ENCODE data around the gene TTLL1. TPM values are rescaled to one million over a fixed set of nuclear protein-coding genes. Genes with fewer than 3 reads are reported as not detected.

TTLL1 gene
- total RNA-seq, 1 experiment from 2014 or later = 4.3 TPM

DNA sequence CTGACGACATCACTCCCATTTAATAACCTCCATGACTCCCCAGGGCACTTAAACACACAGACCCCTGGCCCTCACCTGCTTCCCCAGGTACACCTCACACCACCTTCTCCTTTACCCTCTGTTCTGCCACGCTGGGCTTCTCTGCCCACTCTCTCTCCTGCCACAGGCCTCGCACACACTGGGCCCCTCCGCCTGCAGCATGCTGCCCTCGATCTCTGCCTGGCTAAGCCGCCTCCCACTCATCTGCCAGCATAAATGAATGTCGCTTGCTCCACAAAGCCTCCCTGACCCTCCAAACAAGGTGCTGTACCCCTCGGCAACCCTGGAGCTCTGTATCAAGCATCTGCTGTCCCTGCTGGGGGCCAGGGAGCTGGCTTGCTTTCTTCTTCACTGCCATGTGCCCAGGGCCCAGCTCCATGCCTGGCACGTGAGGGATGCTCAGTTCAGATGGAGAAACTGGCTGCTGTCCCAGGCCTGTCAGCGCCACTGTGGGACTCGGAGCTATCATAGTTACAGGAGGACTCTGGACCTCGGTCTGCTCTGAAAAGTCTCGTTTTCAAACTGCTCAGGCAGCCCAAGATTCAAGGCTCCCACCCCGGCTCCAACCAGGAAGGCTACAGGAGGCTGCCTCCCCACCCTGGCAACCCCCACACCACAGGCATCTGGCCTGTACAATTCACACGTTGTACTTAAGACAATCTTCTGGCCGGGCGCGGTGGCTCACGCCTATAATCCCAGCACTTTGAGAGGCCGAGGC, 11.9 kb downstream of the TTLL1 start:
- no peak overlapping the region for H2AFZ ChIP-seq (ENCODE audit: low read depth, low read length, poor library complexity, severe bottlenecking)
- no peaks in the 10 kb centered on the region for H3K36me3 ChIP-seq (ENCODE audit: control insufficient read depth in 1 of 2, insufficient read depth in 2 of 2, low read length in 2 of 2)
- no peaks in the 10 kb centered on the region for H4K20me1 ChIP-seq (ENCODE audit: insufficient read depth)
- POLR2A ChIA-PET = no interaction called here
- DNase-seq (ENCODE audit: low read depth, low spot score) (no peak), ATAC-seq (no peak)
- no TSS peak for BruUV-seq (replicated peaks)
- RAD21 ChIA-PET (ENCODE audit: low non-redundant PET in 1 of 2, low total read pairs in 2 of 2, uncharacterized antibody in 2 of 2, unreplicated experiment in 2 of 2) = no interaction called here
- H3K9me3 ChIP-seq (ENCODE audit: control insufficient read depth in 1 of 2, insufficient read depth in 1 of 2, low read depth in 1 of 2, low read length in 2 of 2) = no peaks in the 10 kb centered on the region
- H3K4me3 ChIP-seq (replicated peaks in 1 of 2; ENCODE audit: low read depth in 1 of 2, low read length in 2 of 2) = no peak overlapping the region
- no peak overlapping the region for H3K9ac ChIP-seq (ENCODE audit: low read length)
- H3K4me2 ChIP-seq (ENCODE audit: low read length) = no peak overlapping the region
- H3K79me2 ChIP-seq (ENCODE audit: insufficient read depth, low read length) = no peaks in the 10 kb centered on the region
- H3K27ac ChIP-seq (ENCODE audit: low read depth, low read length) = no peak overlapping the region
- peaks cover 13 to 26% of the 10 kb centered on the region in 2 experiments for H3K4me1 ChIP-seq (ENCODE audit: control insufficient read depth in 1 of 2, insufficient read depth in 2 of 2, low read length in 2 of 2)
- CTCF ChIA-PET = no interaction called here
- no peaks in the 10 kb centered on the region for H3K27me3 ChIP-seq (ENCODE audit: insufficient read depth, low read length)
- intact Hi-C loops (cut with micrococcal nuclease) = no loop called here
- H3K9me2 ChIP-seq (ENCODE audit: insufficient read depth) = no peaks in the 10 kb centered on the region
- TF ChIP-seq ZFX (IDR thresholded peaks at IDR 0.05) (no peak), JUND (IDR thresholded peaks at IDR 0.05) (no peak), SP1 (IDR thresholded peaks at IDR 0.05; ENCODE audit: low read depth) (no peak), ELF1 (IDR thresholded peaks at IDR 0.05; ENCODE audit: borderline replicate concordance, low read depth) (no peak), CBX3 (IDR thresholded peaks at IDR 0.05; ENCODE audit: low read depth) (no peak), EGR1 (IDR thresholded peaks at IDR 0.05; ENCODE audit: low read depth) (no peak), CEBPB (IDR thresholded peaks at IDR 0.05; ENCODE audit: low read depth) (no peak), CTCF (IDR thresholded peaks at IDR 0.05 in 2 of 3, conservative IDR thresholded peaks at IDR 0.05 in 1 of 3; ENCODE audit: borderline replicate concordance in 1 of 3, insufficient read depth in 1 of 3, low read depth in 2 of 3, low read length in 2 of 3) (no peak), EZH2 (IDR thresholded peaks at IDR 0.05) (no peak), ZNF274 (IDR thresholded peaks at IDR 0.05; ENCODE audit: low read depth, low read length) (no peak), FOSL1 (IDR thresholded peaks at IDR 0.05; ENCODE audit: low read depth) (no peak), YY1 (IDR thresholded peaks at IDR 0.05; ENCODE audit: extremely low read depth, insufficient replicate concordance, low read depth, low read length) (no peak), POLR2AphosphoS5 (IDR thresholded peaks at IDR 0.05; ENCODE audit: low read depth, low read length) (no peak), EZH2phosphoT487 (IDR thresholded peaks at IDR 0.05; ENCODE audit: borderline replicate concordance) (no peak)
